Parathyroid adenoma (tissue), 2 donors: Measurements from ENCODE around the gene HUS1B.
"Not testable (repeated sequence)": the region's sequence is repeated elsewhere in the genome, so short reads cannot be mapped to it uniquely, and the experiment has no call there.

ENCODE experiments used
- H2AFZ ChIP-seq: fragments of 300-600 bp; sonication (generic); one replicate; pipeline ENCODE4 v1.7.0; 2017; ENCODE audit warnings: antibody characterized with exemption, mild to moderate bottlenecking
- H3K27ac ChIP-seq: fragments of 300-600 bp; sonication (generic); one replicate; pipeline ENCODE4 v1.7.0; 2017
- H3K27me3 ChIP-seq: fragments of 300-600 bp; sonication (generic); one replicate; pipeline ENCODE4 v1.7.0; 2017; ENCODE audit warnings: low read length; ENCODE audit not compliant: control insufficient read depth, insufficient read depth
- H3K36me3 ChIP-seq: fragments of 300-600 bp; sonication (generic); one replicate; pipeline ENCODE4 v1.7.0; 2017; ENCODE audit warnings: low read length; ENCODE audit not compliant: control insufficient read depth, insufficient read depth
- H3K4me1 ChIP-seq: fragments of 300-600 bp; sonication (generic); one replicate; pipeline ENCODE4 v1.7.0; 2017; ENCODE audit warnings: control low read depth
- H3K4me2 ChIP-seq: fragments of 300-600 bp; sonication (generic); one replicate; pipeline ENCODE4 v1.7.0; 2017; ENCODE audit warnings: low read length
- H3K4me3 ChIP-seq: fragments of 300-600 bp; sonication (generic); one replicate; pipeline ENCODE4 v1.7.0; 2017; ENCODE audit warnings: low read depth, low read length
- H3K79me2 ChIP-seq: fragments of 300-600 bp; sonication (generic); one replicate; pipeline ENCODE4 v1.7.0; 2017; ENCODE audit warnings: control low read depth
- H3K9ac ChIP-seq: fragments of 300-600 bp; sonication (generic); one replicate; pipeline ENCODE4 v1.7.0; 2017; ENCODE audit warnings: mild to moderate bottlenecking
- H3K9me3 ChIP-seq: fragments of 300-600 bp; sonication (generic); one replicate; pipeline ENCODE4 v1.7.0; 2017; ENCODE audit warnings: low read length; ENCODE audit not compliant: control insufficient read depth
- TF ChIP-seq, protein P1 (sequence below): fragments of 300-600 bp; sonication (generic); IDR thresholded peaks from one replicate; pipeline ENCODE4 v1.7.0; 2017; ENCODE audit warnings: antibody characterized with exemption, mild to moderate bottlenecking
- donor health status: primary hyperparathyroidism.

Gene HUS1B

GRCh38 chr6:701700-702479 lies 45.0 kb upstream of the HUS1B start:
- Histone ChIP-seq H3K79me2 (no peaks in the 10 kb centered on the region), H3K4me1 (no peaks in the 10 kb centered on the region), H3K27ac (no peak overlapping the region), H2AFZ (no peak overlapping the region), H3K27me3 (no peaks in the 10 kb centered on the region), H3K4me2 (no peak overlapping the region), H3K36me3 (no peaks in the 10 kb centered on the region), H3K9me3 (no peaks in the 10 kb centered on the region), H3K4me3 (no peak overlapping the region), H3K9ac (no peak overlapping the region)
- TF ChIP-seq, protein P1, sequence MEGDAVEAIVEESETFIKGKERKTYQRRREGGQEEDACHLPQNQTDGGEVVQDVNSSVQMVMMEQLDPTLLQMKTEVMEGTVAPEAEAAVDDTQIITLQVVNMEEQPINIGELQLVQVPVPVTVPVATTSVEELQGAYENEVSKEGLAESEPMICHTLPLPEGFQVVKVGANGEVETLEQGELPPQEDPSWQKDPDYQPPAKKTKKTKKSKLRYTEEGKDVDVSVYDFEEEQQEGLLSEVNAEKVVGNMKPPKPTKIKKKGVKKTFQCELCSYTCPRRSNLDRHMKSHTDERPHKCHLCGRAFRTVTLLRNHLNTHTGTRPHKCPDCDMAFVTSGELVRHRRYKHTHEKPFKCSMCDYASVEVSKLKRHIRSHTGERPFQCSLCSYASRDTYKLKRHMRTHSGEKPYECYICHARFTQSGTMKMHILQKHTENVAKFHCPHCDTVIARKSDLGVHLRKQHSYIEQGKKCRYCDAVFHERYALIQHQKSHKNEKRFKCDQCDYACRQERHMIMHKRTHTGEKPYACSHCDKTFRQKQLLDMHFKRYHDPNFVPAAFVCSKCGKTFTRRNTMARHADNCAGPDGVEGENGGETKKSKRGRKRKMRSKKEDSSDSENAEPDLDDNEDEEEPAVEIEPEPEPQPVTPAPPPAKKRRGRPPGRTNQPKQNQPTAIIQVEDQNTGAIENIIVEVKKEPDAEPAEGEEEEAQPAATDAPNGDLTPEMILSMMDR: no peak

- Histone ChIP-seq H3K36me3 (no peaks in the 10 kb centered on the region), H3K4me2 (no peak overlapping the region), H3K27me3 (no peaks in the 10 kb centered on the region), H3K9ac (no peak overlapping the region), H3K9me3 (no peaks in the 10 kb centered on the region), H3K27ac (no peak overlapping the region), H3K79me2 (no peaks in the 10 kb centered on the region), H2AFZ (no peak overlapping the region), H3K4me1 (no peaks in the 10 kb centered on the region), H3K4me3 (no peak overlapping the region)
- TF ChIP-seq, protein P1: no peak
Measured at GRCh38 chr6:701215-701614, 44.3 kb upstream of the HUS1B start.

DNA sequence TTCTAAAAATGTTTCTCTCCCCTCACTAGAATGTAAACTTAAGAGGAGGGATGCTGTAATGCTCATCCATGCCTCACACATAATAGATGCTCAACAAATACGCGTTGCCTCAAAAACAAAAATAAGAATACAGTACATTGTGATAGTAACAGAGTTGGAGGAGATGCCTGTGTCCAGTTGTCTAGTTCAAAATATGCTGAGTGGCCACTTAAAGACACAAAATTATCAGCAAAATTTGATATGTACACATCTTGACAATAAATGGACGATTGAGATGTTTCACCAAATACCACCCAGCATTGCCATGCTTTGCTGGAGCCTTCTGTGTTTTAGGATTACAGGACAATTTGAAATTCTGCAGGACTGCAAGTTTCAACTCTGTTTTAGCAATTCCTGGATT lies 43.6 kb upstream of the HUS1B start:
- no peaks in the 10 kb centered on the region for H3K4me1 ChIP-seq
- H3K4me2 ChIP-seq: no peak overlapping the region
- H2AFZ ChIP-seq: no peak overlapping the region
- H3K27ac ChIP-seq: no peak overlapping the region
- H3K9ac ChIP-seq: no peak overlapping the region
- no peak overlapping the region for H3K4me3 ChIP-seq
- H3K79me2 ChIP-seq: no peaks in the 10 kb centered on the region
- TF ChIP-seq, protein P1: no peak
- no peaks in the 10 kb centered on the region for H3K27me3 ChIP-seq
- H3K9me3 ChIP-seq: no peaks in the 10 kb centered on the region
- H3K36me3 ChIP-seq: no peaks in the 10 kb centered on the region

GRCh38 chr6:699319-699718 lies 42.4 kb upstream of the HUS1B start:
- H3K4me1 ChIP-seq: no peaks in the 10 kb centered on the region
- no peak overlapping the region for H3K4me2 ChIP-seq
- no peaks in the 10 kb centered on the region for H3K79me2 ChIP-seq
- TF ChIP-seq, protein P1: no peak
- no peak overlapping the region for H2AFZ ChIP-seq
- H3K27ac ChIP-seq: no peak overlapping the region
- no peaks in the 10 kb centered on the region for H3K36me3 ChIP-seq
- H3K4me3 ChIP-seq: no peak overlapping the region
- no peaks in the 10 kb centered on the region for H3K27me3 ChIP-seq
- no peak overlapping the region for H3K9ac ChIP-seq
- H3K9me3 ChIP-seq: no peaks in the 10 kb centered on the region

- not testable (repeated sequence) for H3K4me1 ChIP-seq, H3K27me3 ChIP-seq, H2AFZ ChIP-seq, H3K36me3 ChIP-seq, H3K9ac ChIP-seq, H3K4me3 ChIP-seq, H3K4me2 ChIP-seq, H3K27ac ChIP-seq, H3K9me3 ChIP-seq
- peaks cover 14% of the 10 kb centered on the region for H3K79me2 ChIP-seq
Measured at GRCh38 chr6:694431-695126, 37.7 kb upstream of the HUS1B start.
